ENCODE data around the gene TTYH1. TPM values are rescaled to one million over a fixed set of nuclear protein-coding genes. Genes with fewer than 3 reads are reported as not detected.

TTYH1 gene
- total and polyA plus RNA-seq, 2 of the 8 experiments (the other 6 are each of a cell fraction or from before 2014, with no cell fraction given): 26.7 to 46.5 TPM

GRCh38 chr19:54440641-54441040 lies 25.4 kb downstream of the TTYH1 start (continued):
- no peak for TF ChIP-seq SAP30 (IDR thresholded peaks at IDR 0.05; ENCODE audit: insufficient read depth, insufficient replicate concordance, low read length)
- no peak for TF ChIP-seq CTCF (IDR thresholded peaks at IDR 0.05; ENCODE audit: control extremely low read depth in 1 of 3, insufficient read depth in 1 of 3, low read depth in 1 of 3, low read length in 3 of 3)
- TF ChIP-seq POLR2A (IDR thresholded peaks at IDR 0.05; ENCODE audit: control extremely low read depth in 1 of 2, low read depth in 2 of 2, low read length in 2 of 2): no peak
- TF ChIP-seq POU5F1 (IDR thresholded peaks at IDR 0.05; ENCODE audit: low read depth, low read length): no peak
- no peak for TF ChIP-seq EZH2 (IDR thresholded peaks at IDR 0.05; ENCODE audit: low read depth, low read length, severe bottlenecking)
- no peak for TF ChIP-seq CBX8 (IDR thresholded peaks at IDR 0.05; ENCODE audit: borderline replicate concordance, low read depth, low read length)
- TF ChIP-seq RFX5 (IDR thresholded peaks at IDR 0.05; ENCODE audit: borderline replicate concordance, low read depth, low read length): no peak
- TF ChIP-seq JUND (IDR thresholded peaks at IDR 0.05; ENCODE audit: low read length): no peak
- no peak for TF ChIP-seq HDAC6 (IDR thresholded peaks at IDR 0.05; ENCODE audit: low read depth, low read length)

Measured in H1 (cell line).